Mesenteric fat pad (tissue), 1 donor: ENCODE measurements around the gene KRTAP9-8. TPM values are rescaled to one million over a fixed set of nuclear protein-coding genes. Genes with fewer than 3 reads are reported as not detected.
"Not testable (repeated sequence)": the region's sequence is repeated elsewhere in the genome, so short reads cannot be mapped to it uniquely, and the experiment has no call there.

Experiments
- DNase-seq: peaks from one replicate; pipeline ENCODE4 v3.0.0-alpha.2; 2020; ENCODE audit warnings: low spot score
- long read RNA-seq: library from polyadenylated mRNA; unstranded; transcript quantifications from one replicate; pipeline ENCODE4 v2.0.0, GENCODE V29; 2020
- total RNA-seq: library from RNA; stranded (reverse); fragmentation: NEBNext Ultra II Directional; extraction: Animal tissue kit (Norgen Biotek cat#: 25700); gene quantifications from one replicate; pipeline ENCODE4 v1.2.1, GENCODE V29; 2021
- donor health status: DM: yes; HTN: yes; CAD: no.

The KRTAP9-8 gene
- not detected for total RNA-seq
- long read RNA-seq = 0 reads

- DNase-seq = not testable (repeated sequence)
Measured at GRCh38 chr17:41237949-41238437, at the start of gene KRTAP9-8. Gene KRTAP9-8 (plus strand): TSS chr17:41237999. CDS start chr17:41238052, 53 bp downstream.

GRCh38 chr17:41189837-41190318 lies 47.9 kb upstream of the KRTAP9-8 start, which contains the start of gene KRTAP9-1:
Gene KRTAP9-1 (plus strand): TSS chr17:41189887. CDS start chr17:41189887, 0 bp downstream.
- DNase-seq = not testable (repeated sequence)

GRCh38 chr17:41190328-41190727 lies 47.5 kb upstream of the KRTAP9-8 start:
- no peak for DNase-seq

GRCh38 chr17:41196068-41196467 lies 41.7 kb upstream of the KRTAP9-8 start:
- no peak for DNase-seq

GRCh38 chr17:41199421-41200078 lies 38.2 kb upstream of the KRTAP9-8 start:
- no peak for DNase-seq

DNA sequence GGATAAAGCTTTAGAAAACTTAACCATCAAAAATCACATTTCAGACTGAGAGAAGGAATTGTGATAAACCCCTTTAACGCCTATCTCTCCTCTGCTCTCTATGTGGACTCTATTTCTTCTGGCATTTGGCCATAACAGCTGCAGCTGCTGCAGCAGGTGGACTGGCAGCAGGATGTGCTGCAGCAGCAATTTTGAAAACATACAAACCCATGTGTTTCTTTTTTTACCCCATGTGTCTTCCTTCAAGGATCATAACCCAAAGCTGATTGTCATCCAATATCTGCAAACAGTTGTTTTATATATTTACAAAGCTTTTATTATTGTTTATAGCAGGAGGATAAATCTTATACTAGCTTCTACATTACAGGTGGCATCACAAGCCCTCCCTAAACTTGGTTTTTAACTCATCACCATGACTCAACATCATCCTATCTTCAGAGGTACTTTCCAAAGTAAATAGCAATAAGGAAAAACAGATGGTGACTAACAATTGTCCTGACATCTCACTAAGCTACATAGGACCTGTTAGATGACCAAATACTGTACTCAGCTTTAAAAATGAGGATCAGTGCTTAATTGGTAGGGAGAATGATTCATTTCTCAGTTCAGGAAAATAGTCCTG lies 25.8 kb upstream of the KRTAP9-8 start:
- DNase-seq = no peak

GRCh38 chr17:41212524-41213169 lies 25.2 kb upstream of the KRTAP9-8 start:
- DNase-seq = no peak

DNA sequence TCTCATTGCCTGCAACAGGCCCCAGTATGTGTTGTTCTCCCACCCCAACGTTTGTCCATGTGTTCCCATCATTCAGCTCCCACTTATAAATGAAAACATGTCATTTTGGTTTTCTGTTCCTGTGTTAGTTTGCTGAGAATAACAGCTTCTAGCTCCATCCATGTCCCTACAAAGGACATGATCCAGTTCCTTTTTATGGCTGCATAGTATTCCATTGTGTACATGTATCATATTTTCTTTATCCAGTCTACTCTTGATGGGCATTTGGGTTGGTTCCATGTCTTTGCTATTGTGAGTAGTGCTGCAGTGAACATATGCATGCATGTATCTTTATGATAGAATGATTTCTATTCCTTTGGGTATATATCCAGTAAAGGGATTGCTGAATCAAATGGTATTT lies 22.1 kb upstream of the KRTAP9-8 start:
- no peak for DNase-seq

DNA sequence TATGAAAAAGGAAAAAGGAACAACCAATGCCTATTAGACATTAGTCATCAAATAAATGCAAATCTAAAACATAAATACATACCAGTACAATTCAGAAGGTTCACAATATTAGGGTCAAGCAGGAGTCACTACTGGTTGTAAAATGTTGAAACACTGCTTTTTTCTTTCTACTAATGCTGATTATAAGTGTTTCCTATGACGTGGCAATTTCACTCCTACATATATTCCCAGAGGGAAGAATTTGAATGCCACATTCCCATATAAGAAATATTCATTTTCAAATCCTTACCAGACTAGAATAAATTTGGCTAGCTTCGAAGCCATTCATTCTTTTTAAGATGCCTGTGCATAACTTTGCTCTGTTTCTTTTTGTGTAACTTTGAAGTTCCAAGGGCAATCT lies 14.0 kb upstream of the KRTAP9-8 start:
- DNase-seq = no peak

DNA sequence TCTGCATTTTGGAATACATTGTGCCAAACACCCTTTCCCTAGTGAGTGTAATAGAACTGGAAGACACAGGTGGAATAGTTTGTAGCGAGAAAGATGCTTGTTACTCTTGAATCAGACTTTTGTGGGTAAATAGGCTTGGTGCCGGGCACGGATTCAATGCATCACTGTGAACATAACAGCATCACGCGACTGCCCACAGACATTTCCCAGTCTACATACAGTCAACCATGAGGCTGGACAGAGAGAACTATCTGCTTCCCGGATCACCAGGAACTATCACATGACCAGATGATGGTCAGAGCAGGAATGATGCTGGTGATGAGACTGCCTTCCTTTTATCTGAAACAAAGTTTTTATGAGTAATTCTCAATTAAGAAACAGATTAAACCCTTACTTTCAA lies 11.7 kb upstream of the KRTAP9-8 start:
- DNase-seq = no peak

- not testable (repeated sequence) for DNase-seq
Measured at GRCh38 chr17:41226598-41227095, 11.2 kb upstream of the KRTAP9-8 start, which contains the start of gene KRTAP9-2. Gene KRTAP9-2 (plus strand): TSS chr17:41226648. CDS start chr17:41226655, 7 bp downstream.

DNA sequence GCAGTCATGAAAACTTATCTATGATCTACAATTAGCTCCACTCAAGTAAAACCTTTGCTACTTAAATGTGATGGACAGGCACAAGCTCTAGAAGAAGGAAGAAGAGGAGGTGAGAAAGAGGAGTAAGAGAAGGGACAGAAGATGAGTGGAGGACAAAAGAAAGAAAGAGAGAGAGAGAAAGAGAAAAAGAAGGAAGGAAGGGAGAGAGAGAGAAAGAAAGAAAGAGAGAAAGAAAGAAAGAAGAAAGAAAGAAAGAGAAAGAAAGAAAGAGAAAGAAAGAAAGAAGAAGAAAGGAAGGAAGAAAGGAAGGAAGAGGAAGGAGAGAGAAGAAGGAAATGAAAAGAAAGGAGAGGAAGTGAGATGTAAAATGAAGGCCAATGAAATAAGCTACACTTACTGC lies 7.7 kb upstream of the KRTAP9-8 start:
- DNase-seq = no peak

GRCh38 chr17:41231731-41232130 lies 6.1 kb upstream of the KRTAP9-8 start:
- DNase-seq = no peak

DNA sequence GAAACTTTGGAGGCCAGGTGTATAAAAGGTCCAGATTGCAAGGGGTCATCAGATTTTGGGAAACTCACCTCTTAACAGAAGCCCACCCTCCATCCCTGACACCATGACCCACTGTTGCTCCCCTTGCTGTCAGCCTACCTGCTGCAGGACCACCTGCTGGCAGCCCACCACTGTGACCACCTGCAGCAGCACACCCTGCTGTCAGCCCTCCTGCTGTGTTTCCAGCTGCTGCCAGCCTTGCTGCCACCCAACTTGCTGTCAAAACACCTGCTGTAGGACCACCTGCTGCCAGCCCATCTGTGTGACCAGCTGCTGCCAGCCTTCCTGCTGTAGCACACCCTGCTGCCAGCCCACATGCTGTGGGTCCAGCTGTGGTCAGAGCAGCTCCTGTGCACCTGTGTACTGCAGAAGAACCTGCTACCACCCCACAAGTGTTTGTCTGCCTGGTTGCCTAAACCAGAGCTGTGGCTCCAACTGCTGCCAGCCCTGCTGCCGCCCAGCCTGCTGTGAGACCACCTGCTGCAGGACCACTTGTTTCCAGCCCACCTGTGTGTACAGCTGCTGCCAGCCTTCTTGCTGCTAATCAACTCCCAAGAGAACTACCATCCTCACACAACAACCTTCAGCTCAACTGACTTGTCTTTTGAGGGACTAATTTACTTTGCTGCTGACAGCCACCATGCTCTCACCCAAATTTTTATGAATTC lies 5.2 kb upstream of the KRTAP9-8 start, which contains the start of gene KRTAP9-3:
KRTAP9-3 (plus strand) TSS at position 51 of the 707 bp plus-strand sequence; CDS start at position 104, 53 bp downstream.
- DNase-seq = not testable (repeated sequence)

DNA sequence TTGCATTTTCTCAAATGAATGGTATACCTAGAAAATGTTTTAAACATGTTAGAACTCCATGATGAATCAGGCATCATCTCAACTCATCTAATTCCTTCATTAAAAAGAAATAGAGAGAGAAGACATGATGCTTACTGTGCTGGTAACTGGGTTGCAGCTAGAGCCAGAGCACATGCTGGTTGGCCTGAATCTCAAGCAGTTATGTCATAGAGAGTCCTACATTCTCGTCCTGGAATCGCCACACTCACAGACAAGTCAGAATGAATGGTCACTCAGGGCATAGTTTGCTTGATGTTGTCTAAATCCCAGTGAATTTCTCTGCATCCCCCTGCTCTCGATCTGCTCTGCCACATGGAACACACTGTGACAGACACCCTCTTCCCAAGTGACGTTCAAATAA lies 683 bp upstream of the KRTAP9-8 start:
- not testable (repeated sequence) for DNase-seq

DNA sequence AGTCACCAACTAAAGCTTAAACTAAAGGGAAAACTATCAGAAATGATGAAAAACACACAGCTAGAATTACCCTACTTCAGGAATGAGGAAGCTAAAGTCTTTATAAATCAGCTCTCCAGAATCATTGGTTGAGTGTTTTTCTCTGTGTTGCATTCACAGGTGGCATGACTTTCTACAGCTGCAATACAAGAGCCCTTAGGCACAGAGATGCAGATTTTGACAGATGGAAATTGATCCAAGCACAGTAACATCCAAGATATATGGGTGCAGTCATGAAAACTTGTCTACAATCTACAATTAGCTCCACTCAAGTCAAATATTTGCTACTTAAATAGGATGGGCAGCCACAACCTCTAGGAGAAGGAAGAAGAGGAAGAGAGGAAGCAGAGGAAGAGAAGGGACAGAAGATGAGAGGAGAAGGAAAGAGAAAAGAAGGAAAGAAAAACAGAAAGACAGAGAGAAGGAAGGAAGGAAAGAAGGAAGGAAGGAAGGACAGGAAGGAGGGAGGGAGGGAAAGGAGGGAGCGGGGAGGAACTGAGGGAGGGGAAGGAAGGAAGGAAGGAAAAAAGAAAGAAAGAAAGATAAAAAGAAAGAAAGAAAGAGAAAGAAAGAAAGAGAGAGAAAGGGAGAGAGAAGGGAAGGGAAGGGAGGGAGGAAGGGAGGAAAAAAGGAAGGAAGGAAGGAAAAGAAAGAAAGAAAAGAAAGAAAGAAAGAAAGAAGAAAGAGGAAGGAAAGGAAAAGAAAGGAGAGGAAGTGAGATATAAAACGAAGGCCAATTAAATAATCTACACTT lies 9.4 kb downstream of the KRTAP9-8 start:
- DNase-seq = not testable (repeated sequence)

GRCh38 chr17:41249637-41250240 lies 11.9 kb downstream of the KRTAP9-8 start, which contains the start of gene KRTAP9-4:
Gene KRTAP9-4 (plus strand): TSS chr17:41249687. CDS start chr17:41249721, 34 bp downstream.
- not testable (repeated sequence) for DNase-seq

DNA sequence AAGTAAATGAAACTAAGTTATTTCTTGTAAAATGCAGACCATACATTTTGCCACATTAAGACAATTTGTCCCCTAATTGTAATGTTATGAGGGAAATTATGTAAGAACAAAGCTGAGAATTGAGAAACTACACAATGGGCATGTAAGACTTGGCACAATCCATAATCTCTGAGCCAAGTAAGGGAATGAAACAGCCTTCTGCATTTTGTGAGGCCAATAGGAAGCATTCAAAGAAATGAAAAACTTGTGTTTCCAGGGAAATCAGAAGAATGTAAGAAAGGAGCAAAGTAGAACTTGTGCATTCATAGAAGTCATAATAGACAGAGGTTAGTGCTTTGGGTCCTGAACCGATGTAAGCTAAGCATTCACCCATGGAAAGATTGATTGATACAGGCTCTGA lies 13.5 kb downstream of the KRTAP9-8 start:
- no peak for DNase-seq

DNA sequence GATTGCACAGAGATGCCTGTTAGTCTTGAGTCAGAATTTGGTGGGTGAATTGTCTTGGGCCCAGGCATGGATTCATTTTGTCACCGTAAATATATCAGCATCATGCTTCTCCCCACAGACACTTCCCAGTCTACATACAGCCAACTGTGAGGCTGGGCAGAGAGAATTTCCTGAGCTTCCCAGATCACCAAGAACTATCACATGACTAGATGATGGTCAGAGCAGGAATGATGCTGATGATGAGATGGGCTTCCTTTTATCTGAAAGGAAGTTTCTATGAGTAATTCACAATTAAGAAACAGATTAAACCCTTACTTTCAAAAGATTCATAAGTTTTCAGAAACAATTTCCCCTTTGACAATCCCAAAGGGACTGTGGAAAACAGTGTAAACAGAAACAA lies 17.1 kb downstream of the KRTAP9-8 start:
- no peak for DNase-seq
